ENCODE data around the gene DIP2C.
"Not testable (repeated sequence)": the region's sequence is repeated elsewhere in the genome, so short reads cannot be mapped to it uniquely, and the experiment has no call there.

The DIP2C gene, protein sequence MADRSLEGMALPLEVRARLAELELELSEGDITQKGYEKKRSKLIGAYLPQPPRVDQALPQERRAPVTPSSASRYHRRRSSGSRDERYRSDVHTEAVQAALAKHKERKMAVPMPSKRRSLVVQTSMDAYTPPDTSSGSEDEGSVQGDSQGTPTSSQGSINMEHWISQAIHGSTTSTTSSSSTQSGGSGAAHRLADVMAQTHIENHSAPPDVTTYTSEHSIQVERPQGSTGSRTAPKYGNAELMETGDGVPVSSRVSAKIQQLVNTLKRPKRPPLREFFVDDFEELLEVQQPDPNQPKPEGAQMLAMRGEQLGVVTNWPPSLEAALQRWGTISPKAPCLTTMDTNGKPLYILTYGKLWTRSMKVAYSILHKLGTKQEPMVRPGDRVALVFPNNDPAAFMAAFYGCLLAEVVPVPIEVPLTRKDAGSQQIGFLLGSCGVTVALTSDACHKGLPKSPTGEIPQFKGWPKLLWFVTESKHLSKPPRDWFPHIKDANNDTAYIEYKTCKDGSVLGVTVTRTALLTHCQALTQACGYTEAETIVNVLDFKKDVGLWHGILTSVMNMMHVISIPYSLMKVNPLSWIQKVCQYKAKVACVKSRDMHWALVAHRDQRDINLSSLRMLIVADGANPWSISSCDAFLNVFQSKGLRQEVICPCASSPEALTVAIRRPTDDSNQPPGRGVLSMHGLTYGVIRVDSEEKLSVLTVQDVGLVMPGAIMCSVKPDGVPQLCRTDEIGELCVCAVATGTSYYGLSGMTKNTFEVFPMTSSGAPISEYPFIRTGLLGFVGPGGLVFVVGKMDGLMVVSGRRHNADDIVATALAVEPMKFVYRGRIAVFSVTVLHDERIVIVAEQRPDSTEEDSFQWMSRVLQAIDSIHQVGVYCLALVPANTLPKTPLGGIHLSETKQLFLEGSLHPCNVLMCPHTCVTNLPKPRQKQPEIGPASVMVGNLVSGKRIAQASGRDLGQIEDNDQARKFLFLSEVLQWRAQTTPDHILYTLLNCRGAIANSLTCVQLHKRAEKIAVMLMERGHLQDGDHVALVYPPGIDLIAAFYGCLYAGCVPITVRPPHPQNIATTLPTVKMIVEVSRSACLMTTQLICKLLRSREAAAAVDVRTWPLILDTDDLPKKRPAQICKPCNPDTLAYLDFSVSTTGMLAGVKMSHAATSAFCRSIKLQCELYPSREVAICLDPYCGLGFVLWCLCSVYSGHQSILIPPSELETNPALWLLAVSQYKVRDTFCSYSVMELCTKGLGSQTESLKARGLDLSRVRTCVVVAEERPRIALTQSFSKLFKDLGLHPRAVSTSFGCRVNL (N-terminal part only)

DNA sequence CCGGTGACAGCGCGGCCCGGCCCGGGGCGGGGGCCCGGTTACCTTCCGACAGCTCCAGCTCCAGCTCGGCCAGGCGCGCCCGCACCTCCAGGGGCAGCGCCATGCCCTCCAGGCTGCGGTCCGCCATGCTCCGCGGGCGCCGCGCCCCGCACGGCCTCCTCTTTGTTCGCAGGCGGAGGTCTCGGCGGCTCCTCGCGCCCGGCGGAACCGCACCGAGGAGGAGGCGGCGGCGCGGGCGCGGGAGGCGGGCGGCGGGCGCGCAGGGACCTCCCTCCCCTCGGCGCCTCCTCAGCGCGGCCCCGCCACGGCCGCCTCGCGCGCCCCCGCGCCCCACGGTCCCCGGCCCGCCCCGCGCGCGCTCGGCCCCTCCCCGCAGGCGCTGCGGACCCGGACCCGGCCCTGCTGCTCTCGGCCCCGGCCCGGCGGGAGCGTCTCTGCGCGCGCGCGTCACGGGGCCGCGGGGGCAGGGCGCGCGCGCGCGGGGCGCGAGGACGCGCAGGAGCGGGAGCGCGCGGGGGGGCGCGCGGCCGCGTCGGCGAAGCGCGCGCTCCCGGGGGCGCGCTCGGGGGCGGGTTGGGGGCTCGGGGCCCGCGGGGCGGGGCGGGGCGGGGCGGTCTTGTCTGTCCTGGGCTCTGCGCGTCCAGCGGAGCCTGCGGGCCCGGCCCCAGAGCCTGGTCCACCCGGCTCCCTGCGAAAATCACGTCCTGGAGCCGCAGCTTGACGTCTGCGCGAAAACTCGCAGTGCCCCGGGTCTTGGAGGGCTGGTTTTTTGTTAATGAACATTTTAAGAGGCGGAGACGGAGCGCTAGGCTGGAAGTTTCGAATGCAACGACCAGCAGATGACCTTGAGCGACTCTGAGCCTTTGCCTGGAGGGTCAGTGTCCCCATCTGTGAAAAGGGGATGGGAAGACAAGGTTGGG is at the start of gene DIP2C:
DIP2C (minus strand) TSS at position 217 of the 920 bp plus-strand sequence; CDS start at position 127, 90 bp downstream.
- DNase-seq (ENCODE audit: low spot score): peak; percentile 95

DNA sequence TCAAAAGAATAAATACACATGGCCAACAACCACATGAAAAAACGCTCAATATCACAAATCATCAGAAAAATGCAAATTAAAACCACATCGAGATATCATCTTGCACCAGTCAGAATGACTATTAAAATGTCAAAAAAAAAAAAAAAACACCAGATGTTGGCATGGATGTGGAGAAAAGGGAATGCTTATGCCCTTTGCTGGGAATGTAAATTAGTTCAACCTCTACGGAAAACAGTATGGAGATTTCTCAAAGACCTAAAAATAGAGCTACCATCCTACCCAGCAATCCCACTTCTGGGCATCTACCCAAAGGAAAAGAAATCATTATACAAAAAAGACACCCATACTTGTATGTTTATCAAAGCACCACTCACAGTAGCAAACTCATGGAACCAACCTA is 45.0 kb upstream of the DIP2C start:
- DNase-seq (ENCODE audit: low spot score): no peak

DNA sequence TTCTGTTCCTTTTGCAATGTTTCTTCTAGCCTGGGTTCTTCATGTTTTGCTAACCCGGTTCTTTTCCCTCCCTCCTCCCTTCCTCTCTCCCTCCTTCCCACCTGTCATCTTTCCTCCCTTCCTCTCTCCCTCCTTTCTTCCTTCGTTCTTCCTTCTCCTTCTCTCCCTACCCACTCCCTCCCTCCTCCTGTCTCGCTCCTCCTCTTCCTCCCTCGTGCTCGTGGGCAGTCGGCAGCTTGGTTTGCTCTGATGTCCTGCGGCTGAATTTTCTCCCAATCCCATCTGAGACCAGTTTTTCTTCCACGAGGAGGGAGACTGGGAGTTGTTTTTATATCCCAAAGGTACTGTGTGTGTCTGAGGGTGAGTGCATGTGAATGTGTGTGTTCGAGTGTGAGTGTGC is 43.6 kb upstream of the DIP2C start:
- no peak for DNase-seq (ENCODE audit: low spot score)

DNA sequence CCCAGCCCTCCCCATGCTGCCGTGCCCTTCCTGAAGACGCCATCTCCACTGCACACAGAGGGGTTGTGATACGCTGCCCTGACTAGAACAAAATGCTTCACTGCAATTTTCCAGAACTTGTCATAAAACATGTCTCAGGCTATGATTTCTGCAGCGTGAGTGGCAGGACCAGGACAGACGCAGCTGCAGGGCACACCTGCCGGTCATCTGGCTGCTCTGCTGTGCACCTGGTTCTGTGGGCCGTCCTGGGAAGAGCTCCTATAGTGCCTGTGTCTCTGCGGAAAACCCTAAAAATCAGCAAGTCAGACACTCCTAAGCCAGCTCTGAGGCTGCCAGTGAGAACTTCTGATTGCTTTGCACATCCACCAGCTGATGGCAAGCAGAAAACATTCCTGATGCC is 39.7 kb upstream of the DIP2C start:
- DNase-seq (ENCODE audit: low spot score): no peak

DNA sequence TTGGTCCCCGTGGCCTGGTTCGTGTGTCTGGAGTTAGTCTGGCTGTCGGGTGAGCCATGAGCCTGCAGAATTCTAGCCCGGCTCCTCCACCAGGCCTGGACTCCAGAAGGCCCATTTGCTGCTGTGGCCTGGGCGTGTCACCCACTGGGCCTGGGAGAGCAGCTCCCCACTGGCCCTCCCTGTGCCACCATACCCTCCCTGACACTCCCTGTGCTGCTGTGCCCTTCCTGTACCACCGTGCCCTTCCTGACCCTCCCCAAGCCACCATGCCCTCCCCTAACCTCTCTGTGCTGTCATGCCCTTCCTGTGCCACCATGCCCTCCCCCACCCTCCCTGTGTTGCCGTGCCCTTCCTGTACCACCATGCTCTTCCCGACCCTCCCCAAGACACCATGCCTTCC is 39.1 kb upstream of the DIP2C start:
- DNase-seq (ENCODE audit: low spot score): no peak

DNA sequence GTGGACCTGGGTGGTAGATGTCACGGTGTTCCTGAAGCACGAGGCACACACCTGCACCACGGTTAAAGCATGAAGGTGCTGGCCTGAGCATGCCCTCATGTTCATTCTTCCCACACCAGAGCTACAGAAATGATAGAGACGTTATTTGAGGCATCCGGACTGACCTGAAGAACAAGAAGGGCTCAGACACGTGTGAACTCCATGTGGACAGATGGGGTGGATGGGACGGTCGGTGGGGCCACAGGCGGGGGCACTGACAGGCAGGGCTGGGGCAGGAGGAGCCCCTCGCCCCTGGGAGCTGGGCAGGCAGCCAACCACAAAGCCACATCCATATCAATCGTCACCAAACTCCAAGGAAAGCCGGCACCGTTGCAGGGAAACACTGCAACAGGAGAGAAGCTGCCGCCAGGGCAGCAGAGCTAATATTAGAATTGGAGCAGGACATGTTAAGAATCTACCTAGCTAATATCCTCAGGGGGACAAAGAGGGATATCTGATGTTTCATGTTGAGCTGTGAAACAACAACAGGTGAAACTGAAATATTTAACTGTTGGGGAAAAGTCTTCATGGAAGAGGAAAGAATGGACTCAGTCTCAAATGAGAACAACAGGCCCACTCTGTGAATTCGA is 37.8 kb upstream of the DIP2C start:
- DNase-seq (ENCODE audit: low spot score): no peak

DNA sequence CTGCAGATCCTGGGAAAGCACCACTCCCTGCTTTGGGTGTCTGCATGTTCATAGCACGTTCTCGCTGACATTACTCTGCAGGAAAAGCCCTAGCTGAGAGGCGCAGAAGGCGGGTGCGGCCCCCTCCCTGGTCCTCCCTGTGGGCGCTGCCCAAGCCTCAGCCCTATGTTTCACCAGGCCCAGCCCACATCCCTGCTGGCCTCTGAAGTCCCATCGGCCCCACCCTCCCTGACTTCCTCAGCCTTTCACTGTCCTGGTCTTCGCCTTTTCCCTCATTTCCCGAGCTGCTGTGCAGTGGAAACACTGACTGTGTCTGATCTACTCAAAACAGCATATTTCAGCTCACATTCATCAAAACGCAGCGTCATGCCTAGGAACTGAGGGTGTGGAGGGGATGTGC is 36.3 kb upstream of the DIP2C start:
- no peak for DNase-seq (ENCODE audit: low spot score)

DNA sequence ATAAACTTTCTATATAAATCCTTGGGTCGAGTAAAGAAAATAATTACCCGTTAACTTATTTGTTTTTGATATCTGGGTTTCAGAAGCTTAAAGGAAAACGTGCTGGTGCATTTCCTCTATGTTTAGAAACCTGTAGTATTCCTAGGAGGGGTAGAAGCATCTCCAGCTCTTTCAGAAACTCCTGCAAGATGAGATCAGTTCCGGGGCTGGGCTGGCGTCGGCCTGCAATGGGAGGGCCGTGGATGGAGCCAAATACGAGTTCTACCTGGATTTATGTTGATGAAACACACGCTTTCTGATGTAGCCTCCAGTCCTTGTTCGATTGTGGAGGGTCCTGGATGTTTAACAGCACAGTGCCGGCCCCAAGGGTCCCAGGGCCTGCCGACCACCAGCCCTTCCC is 35.8 kb upstream of the DIP2C start:
- no peak for DNase-seq (ENCODE audit: low spot score)

DNA sequence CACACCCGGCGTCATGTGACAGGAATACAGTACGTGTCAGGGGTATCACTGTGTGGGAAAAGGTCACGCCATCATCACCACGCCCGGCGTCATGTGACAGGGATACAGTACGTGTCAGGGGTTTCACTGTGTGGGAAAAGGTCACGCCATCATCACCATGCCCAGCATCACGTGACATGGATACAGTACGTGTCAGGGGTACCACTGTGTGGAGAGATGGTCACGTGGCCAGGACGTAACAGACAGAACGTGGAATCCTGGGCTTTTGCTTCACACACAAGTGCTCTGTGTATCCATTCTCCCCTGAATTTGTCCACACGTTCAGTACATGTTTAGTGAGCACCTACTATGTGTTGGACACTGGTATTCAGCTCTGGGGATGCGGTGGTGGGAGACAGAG is 34.5 kb upstream of the DIP2C start:
- DNase-seq (ENCODE audit: low spot score): no peak

DNA sequence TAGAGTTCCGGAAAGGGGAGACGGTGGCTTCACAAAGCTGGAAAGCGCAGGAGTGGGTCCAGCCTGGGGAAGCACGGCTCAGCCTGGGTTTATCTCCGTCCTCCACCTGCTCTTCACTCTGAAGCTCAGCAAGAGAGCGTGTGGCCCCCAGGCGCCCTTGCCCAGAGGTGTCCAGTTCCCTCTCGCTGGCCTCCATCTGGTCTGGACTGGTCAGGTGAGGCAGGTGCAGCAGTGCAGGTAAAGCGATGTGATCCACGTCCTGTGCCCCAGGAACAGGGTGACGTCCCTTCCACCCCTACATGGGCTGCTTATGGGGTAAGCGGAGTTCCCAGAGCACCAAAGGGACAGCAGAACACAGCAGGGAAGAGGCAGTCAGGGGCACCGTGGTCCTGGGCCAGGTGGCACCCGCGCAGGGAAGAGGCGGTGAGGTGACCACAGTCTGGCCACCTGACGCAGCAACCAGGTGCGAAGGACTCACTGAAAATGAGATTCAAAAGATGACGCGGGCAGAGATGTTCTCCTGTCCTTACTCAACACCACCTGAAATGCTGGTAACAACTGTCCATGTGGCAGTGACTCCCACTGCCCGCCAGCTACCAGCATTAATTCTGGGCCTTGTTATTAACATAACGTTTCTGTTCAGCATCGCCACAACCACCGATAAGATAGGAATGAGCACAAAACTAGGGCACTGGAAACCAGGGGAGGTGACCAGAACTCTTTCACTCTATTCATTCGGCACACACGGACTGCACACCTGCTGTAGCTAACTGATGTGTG is 33.0 kb upstream of the DIP2C start:
- no peak for DNase-seq (ENCODE audit: low spot score)

DNA sequence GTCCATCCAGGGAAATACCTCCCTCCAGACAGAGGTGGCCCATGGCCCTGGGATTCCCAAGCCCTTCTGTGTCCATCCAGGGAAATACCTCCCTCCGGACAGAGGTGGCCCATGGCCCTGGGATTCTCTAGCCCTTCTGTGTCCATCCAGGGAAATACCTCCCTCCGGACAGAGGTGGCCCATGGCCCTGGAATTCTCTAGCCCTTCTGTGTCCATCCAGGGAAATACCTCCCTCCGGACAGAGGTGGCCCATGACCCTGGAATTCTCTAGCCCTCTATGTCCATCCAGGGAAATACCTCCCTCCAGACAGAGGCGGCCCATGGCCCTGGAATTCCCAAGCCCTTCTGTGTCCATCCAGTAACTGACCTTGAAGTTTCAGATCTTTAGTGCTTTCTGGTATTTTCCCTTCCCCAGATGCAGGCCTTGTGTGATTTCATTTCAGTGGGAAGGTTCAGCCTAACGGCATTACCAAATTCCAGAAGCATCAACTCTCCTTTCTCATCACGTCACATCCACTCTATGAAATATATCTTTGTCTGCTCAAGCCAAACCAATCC is 28.8 kb upstream of the DIP2C start:
- DNase-seq (ENCODE audit: low spot score): no peak

DNA sequence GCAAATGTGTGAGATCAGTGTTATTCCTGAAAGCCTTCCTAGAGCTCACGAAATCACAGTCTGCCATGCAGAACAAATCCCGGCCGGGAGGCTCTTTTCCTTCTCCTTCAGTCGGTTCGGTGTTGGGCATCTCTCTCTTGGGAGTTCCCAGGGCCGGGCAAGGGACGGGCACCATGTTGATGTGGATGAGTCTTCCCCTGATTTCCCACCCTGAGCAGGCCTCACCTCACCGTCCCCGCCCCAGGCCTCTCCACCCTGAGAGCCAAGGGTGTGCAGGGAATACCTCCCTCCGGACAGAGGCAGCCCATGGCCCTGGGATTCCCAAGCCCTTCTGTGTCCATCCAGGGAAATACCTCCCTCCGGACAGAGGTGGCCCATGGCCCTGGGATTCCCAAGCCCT is 28.0 kb upstream of the DIP2C start:
- no peak for DNase-seq (ENCODE audit: low spot score)

DNA sequence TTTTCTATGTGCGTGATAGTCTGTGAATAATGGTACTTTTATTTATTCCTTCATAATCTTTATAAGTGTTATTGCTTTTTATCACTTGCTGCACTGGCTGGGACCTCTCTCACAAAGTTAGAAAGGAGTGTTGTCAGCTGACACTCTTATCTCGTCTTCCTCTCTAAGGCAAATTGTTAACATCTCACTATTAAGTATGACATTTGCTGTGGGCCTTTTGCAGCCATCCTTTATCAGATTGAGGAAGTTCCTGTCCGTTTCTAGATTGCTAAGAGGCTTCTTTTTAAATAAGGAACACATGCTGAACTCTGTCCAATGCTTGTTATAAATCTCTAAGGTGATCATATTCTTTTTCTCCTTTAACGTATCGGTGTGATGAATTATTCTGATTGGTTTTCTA is 27.4 kb upstream of the DIP2C start:
- no peak for DNase-seq (ENCODE audit: low spot score)

DNA sequence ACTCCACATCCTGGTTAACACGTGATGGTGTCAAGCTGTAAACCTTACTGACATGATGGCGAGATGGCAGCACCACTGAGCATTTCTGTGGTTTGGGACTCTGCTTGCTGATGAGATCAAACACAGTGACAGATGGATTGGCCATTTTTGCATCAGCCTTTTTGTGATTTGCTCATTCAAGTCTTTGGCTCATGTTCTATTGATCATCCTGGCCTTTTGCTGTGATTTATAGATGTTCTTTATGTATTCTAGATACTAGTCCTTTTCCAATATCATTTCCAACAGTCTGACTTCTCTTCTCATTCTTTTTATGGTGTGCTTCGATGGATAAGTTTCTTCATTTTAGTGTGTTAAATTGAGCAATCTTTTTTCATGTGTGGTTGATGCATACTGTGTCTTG is 24.7 kb upstream of the DIP2C start:
- DNase-seq (ENCODE audit: low spot score): no peak

DNA sequence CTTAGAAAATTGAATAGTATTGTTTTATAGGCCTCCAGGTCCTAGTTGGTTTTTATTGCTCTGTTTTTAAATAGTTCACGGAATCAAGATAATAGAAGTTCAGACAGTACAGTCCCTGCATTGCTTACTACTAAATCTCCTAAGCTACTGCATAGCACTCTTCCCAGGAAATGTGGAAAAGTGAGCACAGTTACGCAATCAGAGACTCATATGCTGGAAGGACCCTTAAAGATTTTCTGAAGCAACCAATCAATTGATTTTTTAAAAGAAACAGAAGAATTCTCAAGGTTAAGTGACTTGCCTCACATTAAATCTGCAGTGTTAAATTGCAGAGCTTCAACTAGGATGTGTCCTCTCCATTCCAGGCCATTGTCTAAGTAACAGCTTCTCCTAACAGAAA is 23.1 kb upstream of the DIP2C start:
- no peak for DNase-seq (ENCODE audit: low spot score)

DNA sequence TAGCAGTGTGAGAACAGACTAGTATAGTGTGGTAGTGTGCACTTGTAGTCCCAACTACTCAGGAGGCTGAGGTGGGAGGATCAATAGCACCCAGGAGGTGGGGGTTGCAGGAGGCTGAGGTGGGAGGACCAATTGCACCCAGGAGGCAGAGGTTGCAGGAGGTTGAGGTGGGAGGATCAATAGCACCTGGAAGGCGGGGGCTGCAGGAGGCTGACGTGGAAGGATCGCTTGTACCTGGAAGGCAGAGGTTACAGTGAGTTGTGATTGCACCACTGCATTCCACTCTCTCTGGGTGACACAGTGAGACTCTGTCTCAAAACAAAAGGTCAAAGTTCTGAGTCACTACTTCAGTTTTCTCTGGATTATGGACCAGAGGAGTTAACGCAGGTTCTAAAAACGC is 22.6 kb upstream of the DIP2C start:
- DNase-seq (ENCODE audit: low spot score): peak; percentile 51

DNA sequence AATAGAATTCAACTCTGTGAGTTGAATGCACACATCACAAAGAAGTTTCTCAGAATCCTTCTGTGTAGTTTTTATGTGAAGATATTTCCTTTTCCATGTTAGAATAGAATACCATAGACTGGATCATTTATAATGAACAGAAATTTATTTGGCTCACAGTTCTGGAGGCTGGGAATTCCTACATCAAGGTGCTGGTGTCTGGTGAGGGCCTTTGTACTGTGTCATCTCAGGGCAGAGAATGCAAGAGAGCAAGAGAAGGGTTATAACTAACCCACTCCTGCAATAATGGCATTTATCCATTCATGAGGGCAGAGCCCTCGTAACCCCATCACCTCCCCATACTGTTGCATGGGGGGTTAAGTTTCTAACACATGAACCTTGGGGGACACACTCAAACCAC is 18.4 kb upstream of the DIP2C start:
- no peak for DNase-seq (ENCODE audit: low spot score)

DNA sequence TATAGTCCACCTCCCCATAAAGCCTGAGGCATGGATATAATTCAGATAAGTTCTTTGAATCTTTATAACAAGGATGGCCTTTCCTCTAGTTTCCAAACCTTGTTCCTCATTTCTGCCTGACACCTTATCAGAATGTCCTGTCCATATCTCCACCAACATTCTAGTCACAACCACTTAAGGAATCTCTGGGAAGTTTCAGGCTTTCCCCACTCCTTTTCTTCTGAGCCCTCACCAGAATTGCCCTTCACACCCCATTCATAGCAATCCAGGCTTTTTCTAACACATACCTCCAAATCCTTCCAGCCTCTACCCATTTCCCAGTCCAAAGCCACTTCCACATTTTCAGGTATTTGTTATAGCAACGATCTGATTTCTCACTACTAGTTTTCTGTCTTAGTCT is 18.0 kb upstream of the DIP2C start:
- DNase-seq (ENCODE audit: low spot score): no peak

DNA sequence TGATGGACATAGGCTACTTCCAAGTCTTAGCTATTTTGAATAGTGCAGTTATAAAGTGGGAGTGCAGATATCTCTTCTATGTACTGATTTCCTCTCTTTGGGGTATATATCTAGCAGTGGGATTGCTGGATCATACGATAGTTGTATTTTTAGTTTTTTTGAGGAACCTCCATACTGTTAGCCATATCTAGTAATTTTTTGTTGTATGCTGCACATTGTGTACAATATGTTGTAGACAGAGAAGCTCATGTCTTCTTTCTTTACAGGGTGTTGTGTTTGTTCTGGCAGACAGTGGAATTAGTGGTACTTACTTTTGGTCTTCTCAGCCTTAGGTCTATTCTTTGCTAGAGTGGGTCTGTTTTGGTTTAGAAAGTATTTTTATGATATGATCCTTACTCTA is 13.7 kb upstream of the DIP2C start:
- DNase-seq (ENCODE audit: low spot score): no peak

DNA sequence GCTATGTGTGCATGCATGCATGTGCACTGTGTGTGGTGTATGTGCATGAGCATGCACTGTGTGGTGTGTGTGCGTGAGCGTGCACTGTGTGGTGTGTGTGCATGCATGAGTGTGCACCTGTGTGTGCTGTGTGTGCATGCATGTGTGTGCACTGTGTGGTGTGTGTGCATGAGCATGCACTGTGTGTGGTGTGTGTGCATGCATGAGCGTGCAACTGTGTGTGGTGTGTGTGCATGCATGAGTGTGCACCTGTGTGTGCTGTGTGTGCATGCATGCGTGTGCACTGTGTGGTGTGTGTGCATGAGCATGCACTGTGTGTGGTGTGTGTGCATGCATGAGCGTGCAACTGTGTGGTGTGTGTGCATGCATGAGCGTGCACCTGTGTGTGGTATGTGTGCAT is 10.7 kb upstream of the DIP2C start:
- DNase-seq (ENCODE audit: low spot score): not testable (repeated sequence)
